GM04504 (cell line): ENCODE data around the gene KYNU.
"Not testable (repeated sequence)": the region's sequence is repeated elsewhere in the genome, so short reads cannot be mapped to it uniquely, and the experiment has no call there.

Experiments
- DNase-seq: peaks from one replicate; pipeline ENCODE4 v3.0.0-alpha.2; 2012; ENCODE audit warnings: low read depth

Gene KYNU

GRCh38 chr2:142915502-142915901 is 38.0 kb downstream of the KYNU start:
- DNase-seq = no peak

DNA sequence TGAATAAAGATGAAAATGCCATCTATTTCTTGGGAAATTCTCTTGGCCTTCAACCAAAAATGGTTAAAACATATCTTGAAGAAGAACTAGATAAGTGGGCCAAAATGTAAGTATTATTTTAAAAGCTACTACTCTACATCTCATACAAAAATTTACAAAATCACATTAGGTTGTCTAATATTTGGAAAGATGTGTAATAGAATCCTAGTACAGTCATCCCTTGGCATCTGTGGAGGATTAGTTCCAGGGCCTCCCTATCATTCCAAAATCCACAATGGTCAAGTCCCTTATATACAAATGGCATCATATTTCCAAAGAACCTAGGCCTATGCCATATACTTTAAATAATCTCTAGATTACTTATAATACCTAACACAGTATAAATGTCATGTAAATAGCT is 41.2 kb downstream of the KYNU start:
- DNase-seq = no peak

GRCh38 chr2:142920571-142920970 is 43.1 kb downstream of the KYNU start:
- DNase-seq = no peak

DNA sequence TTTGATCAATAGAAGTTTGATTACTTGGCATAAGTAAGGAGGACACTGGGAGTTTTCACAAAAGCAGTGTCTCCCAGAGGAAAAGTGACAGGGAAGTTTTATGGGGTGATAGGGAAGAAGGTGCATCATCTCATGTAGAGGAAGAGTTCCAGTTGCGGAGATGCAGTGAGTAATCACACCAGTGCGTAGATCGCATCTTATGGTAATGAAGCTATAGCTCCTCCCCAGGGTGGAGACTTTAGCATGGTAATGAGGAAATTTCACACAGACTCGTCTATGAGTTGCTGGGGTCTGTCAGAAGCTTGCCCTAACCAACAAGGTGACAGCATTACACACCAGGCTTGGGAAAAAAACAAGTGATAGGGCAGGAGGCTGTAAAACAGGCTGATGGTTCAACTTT is 49.0 kb downstream of the KYNU start:
- no peak for DNase-seq

GRCh38 chr2:142930835-142931398 is 53.5 kb downstream of the KYNU start:
- DNase-seq = no peak

- DNase-seq = no peak
Measured at GRCh38 chr2:142933916-142934315, 56.5 kb downstream of the KYNU start.

GRCh38 chr2:142935563-142936089 is 58.2 kb downstream of the KYNU start:
- DNase-seq = no peak

DNA sequence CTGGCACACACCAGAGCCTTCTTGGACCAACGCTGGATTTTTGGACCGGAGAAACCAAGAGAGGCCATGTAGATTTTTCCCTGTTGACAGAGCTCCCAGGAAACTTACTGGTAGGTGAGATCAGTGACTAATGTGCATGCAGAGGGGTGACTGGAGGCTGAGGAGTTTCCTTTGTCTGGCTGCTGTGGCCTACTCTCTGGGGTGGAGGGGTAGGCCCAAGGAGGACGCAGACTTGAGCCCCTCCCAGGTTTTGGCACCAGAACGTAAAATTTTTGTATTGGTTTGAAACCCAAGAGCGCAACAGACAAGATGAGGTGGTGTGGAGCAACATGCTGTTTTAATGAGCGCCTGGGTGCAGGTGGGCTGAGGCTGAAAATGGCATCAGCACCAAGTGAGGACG is 59.2 kb downstream of the KYNU start:
- no peak for DNase-seq

- DNase-seq = no peak
Measured at GRCh38 chr2:142937347-142937746, 59.9 kb downstream of the KYNU start.

GRCh38 chr2:142938240-142938639 is 60.8 kb downstream of the KYNU start:
- DNase-seq = no peak

DNA sequence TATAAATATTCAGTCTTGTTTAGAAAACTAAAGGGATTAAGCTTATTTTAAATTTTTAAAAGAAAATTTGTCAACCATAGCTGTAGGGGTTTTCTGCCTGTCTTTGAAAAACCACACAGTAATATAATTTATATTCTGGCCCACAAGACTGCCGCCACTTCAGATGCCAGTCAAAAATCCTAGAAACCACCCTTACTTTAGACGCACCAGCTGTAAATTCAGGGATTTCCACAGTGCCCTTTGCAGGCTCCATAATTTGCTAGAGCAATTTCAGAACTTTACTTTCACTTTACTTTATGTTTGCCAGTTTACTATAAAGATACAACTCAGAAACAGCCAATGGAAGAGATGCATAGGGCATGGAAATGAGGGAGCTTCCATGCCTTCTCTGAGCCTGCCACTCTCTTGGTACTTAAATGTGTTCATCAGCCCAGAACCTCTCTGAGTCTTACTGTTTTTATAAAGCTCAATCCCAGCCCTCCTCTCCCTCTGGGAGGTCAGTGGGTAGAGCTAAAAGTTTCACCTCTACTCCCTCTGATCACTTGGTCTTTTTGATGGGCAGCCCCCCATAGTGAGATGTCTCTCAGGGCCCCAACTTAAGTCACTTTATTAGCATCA is 63.3 kb downstream of the KYNU start:
- DNase-seq = no peak

DNA sequence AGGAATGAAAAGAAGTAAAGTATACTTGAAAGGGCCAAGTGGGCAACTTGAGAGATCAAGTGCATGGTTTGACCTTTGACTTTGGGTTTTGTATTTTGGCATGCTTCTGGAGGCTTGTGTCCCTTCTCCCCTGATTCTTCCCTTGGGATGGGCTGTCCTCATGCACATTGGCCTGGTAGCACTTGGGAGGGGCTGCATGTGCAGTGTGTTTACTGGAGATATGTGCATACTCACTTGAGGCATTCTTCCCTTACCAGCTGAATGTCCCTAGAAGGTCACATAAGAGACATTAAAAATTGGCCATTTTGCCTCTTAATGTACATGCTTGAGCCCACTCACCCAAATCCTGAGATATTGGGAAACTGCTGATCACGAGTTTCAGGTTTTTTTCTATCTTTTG is 65.2 kb downstream of the KYNU start:
- no peak for DNase-seq

GRCh38 chr2:142944264-142944663 is 66.8 kb downstream of the KYNU start:
- peak; percentile 26 for DNase-seq

DNA sequence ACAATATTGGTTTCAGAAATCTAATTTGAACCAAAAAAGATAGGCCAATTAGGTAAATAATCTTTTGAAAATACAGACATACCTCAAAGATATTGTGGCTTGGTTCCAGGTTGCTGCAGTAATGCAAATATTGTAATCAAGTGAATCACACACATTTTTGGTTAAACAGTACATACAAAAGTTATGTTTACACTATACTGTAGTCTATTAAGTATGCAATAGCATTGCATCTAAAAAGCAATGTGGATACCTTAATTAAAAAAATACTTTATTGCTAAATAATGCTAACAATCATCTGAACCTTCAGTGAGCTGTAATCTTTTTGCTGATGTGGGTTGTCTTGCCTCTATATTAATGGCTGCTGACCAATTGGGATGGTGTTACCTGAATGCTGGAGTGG is 67.3 kb downstream of the KYNU start:
- no peak for DNase-seq

DNA sequence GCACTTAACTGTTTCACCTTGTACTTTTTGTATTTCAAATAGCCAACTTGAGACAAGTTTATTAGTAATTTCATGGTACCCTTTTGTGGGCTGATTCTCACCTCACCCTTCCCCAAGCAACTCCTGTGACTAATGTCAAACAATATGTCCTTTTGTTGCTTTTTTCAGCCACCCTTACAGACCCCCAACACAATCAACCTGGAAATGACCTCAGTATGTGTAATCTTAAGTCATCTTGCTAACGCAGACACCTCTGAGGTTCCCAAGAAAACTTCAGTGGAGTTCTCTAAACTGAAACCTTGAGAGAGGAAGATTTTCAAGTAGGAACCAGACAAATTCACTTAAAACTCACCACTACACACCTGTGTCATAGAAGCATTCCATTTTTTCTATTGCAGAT is 69.5 kb downstream of the KYNU start:
- no peak for DNase-seq

GRCh38 chr2:142948723-142949122 is 71.3 kb downstream of the KYNU start:
- not testable (repeated sequence) for DNase-seq

DNA sequence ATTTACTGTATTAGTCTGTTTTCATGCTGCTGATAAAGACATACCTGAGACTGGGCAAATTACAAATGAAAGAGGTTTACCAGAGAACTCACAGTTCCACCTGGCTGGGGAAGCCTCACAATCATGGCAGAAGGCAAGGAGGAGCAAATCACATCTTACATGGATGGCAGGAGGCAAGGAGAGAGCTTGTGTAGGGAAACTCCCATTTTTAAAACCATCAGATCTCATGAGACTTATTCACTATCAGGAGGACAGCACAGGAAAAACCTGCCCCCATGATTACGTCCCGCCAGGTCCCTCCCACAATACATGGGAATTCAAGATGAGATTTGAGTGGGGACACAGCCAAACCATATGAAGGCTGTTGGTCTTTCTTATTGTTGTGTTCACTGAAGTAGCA is 72.9 kb downstream of the KYNU start:
- not testable (repeated sequence) for DNase-seq

DNA sequence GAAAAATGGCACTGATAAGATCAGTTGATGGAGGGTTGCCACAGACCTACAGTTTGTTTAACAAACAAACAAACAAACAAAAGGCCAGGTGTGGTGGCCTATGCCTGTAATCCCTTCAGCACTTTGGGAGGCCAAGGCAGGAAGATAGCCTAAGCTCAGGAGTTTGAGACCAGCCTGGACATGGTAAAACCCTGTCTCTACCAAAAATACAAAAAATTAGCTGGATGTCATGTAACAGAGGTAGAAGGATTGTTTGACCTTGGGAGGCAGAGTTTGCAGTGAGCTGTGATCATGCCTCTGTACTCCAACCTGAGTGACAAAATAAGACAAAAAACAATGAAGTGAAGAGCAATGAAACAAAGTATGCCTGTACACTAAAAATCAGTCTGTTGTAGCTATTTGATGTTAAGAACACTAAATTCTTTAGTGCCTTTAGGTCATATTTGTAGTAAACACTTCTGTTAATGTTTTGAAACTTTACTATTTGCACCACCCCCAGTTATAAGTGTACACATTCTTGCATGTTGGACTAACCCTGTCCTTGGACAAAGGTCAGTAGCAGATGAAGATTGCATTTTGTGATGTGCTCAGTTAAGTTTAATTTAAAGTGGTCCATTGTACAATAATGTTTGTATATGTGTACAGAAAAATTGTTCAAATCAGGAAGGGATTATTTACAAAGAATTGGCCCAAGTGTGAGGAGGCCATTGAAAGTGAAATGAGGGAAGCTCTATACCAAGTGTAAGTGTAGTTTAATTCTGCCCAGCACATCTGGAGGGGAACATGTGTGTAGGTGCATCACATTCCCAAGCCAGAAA is 73.9 kb downstream of the KYNU start:
- no peak for DNase-seq

DNA sequence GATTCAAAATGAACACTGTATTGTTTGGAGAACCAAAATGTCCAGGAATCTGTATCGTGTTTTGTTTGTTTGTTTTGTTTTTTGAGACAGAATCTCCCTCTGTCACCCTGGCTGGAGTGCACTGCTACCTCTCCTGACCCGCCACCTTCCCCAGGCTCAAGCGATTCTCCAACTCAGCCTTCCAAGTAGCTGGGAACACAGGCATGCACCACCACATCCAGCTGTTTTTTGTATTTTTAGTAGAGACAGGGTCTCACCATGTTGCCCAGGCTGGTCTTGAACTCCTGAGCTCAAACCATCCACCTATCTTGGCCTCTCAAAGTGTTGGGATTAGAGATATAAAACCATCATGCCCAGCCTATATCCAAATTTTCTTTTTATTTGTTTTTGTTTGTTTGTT is 74.6 kb downstream of the KYNU start:
- DNase-seq = no peak

DNA sequence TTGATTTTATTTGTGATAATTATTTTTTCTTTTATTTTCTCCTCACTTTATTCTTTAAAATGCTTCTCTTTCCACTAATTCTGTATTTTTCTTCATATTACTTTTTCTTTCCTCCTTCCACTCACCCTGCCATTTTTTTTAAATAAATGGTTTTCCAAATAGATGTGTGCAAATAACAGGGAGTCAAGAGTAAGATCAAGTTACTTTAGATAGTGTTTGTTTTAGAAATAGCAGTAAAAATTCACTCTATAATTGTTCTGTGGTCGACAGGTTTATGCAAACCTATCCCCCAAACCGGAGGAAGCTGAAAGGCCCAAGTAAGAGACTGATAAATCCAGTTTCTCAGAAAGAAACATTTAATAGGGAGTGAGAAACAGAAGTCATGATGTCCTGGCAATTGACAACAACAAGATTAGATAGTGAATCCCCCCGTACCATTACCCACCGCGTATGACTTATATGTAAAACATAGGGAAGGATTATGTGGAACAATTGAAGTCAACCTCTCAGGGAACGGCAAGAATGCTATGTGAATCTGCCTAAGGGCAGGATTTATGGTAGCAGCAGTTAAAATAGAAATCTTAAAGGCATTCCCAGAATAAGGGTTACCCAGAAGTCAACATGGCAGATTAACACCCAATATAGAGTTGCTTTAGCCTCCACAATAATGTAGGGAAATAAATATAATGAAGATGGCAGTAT is 75.5 kb downstream of the KYNU start:
- no peak for DNase-seq

DNA sequence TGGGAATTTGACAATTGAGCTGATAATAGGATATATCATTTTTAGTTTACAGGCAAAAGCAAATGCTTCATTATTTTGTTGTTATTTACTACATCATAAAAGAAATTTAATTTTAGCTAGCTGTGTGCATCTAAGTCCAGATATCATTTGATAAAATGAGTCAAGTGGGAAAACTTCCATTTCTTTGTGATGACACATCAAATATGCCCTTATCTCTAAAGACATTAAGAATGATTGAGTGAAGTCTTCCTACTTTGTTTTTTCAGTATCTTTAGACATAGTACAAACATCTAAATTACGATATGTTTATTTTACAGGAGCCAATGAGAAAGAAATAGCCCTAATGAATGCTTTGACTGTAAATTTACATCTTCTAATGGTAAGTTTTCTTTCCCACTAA is 77.0 kb downstream of the KYNU start:
- no peak for DNase-seq

- no peak for DNase-seq
Measured at GRCh38 chr2:142957144-142957543, 79.7 kb downstream of the KYNU start.

DNA sequence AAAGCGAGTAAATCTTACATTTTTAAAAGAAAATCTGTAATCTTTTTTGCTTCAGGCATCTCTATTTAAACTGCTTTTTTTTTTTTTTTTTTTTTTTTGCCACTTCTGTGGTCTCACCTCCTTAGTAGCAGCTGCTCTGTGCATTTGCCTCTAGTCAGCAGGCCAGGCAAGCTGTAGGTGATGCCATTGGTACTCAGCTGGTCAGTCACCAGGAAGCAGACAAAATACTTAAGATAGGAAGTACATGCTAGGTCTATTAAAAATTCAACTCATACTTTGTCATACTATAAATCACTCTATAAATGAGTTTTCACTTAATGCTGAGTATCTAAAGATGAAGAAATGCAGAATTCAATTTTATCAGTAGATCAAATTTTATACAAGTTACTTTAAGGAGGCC is 83.7 kb downstream of the KYNU start:
- DNase-seq = no peak
